ENCODE results near the gene SRP54.

DNA sequence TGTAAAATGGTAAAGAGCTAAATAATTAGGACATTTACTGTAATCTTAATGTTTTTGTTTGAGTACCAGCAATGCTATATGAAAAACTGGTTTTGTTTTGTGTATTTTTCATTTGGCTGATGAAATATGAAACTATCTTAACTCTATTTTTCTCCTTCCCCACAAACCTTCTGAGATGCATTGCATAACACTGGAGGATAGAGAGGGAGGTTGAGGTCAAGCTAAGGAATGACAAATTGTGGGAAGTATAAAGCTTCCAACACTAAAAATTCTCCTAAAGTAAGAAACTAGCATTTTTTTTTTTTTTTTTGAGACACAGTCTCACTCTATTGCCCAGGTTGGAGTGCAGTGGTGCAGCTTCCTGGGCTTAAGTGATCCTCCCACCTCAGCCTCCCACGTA is 31.5 kb upstream of the SRP54 start:
- no peak for TF ChIP-seq JAZF1 (CRISPR knock-in tag; IDR thresholded peaks at IDR 0.05)
- TF ChIP-seq, protein P1, sequence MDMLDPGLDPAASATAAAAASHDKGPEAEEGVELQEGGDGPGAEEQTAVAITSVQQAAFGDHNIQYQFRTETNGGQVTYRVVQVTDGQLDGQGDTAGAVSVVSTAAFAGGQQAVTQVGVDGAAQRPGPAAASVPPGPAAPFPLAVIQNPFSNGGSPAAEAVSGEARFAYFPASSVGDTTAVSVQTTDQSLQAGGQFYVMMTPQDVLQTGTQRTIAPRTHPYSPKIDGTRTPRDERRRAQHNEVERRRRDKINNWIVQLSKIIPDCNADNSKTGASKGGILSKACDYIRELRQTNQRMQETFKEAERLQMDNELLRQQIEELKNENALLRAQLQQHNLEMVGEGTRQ (CRISPR knock-in tag; IDR thresholded peaks at IDR 0.05) = no peak
- TF ChIP-seq, protein P2, sequence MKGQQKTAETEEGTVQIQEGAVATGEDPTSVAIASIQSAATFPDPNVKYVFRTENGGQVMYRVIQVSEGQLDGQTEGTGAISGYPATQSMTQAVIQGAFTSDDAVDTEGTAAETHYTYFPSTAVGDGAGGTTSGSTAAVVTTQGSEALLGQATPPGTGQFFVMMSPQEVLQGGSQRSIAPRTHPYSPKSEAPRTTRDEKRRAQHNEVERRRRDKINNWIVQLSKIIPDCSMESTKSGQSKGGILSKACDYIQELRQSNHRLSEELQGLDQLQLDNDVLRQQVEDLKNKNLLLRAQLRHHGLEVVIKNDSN (CRISPR knock-in tag; IDR thresholded peaks at IDR 0.05) = no peak
- TF ChIP-seq, protein P3, sequence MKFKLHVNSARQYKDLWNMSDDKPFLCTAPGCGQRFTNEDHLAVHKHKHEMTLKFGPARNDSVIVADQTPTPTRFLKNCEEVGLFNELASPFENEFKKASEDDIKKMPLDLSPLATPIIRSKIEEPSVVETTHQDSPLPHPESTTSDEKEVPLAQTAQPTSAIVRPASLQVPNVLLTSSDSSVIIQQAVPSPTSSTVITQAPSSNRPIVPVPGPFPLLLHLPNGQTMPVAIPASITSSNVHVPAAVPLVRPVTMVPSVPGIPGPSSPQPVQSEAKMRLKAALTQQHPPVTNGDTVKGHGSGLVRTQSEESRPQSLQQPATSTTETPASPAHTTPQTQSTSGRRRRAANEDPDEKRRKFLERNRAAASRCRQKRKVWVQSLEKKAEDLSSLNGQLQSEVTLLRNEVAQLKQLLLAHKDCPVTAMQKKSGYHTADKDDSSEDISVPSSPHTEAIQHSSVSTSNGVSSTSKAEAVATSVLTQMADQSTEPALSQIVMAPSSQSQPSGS (CRISPR knock-in tag; IDR thresholded peaks at IDR 0.05; ENCODE audit: borderline replicate concordance, low read depth) = no peak
- TF ChIP-seq, protein P4, sequence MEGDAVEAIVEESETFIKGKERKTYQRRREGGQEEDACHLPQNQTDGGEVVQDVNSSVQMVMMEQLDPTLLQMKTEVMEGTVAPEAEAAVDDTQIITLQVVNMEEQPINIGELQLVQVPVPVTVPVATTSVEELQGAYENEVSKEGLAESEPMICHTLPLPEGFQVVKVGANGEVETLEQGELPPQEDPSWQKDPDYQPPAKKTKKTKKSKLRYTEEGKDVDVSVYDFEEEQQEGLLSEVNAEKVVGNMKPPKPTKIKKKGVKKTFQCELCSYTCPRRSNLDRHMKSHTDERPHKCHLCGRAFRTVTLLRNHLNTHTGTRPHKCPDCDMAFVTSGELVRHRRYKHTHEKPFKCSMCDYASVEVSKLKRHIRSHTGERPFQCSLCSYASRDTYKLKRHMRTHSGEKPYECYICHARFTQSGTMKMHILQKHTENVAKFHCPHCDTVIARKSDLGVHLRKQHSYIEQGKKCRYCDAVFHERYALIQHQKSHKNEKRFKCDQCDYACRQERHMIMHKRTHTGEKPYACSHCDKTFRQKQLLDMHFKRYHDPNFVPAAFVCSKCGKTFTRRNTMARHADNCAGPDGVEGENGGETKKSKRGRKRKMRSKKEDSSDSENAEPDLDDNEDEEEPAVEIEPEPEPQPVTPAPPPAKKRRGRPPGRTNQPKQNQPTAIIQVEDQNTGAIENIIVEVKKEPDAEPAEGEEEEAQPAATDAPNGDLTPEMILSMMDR (IDR thresholded peaks at IDR 0.05) = no peak
- no peak for TF ChIP-seq HMGA2 (CRISPR knock-in tag; IDR thresholded peaks at IDR 0.05)
- TF ChIP-seq, protein P5, sequence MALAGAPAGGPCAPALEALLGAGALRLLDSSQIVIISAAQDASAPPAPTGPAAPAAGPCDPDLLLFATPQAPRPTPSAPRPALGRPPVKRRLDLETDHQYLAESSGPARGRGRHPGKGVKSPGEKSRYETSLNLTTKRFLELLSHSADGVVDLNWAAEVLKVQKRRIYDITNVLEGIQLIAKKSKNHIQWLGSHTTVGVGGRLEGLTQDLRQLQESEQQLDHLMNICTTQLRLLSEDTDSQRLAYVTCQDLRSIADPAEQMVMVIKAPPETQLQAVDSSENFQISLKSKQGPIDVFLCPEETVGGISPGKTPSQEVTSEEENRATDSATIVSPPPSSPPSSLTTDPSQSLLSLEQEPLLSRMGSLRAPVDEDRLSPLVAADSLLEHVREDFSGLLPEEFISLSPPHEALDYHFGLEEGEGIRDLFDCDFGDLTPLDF (CRISPR knock-in tag; IDR thresholded peaks at IDR 0.05) = no peak
- TF ChIP-seq, protein P6, sequence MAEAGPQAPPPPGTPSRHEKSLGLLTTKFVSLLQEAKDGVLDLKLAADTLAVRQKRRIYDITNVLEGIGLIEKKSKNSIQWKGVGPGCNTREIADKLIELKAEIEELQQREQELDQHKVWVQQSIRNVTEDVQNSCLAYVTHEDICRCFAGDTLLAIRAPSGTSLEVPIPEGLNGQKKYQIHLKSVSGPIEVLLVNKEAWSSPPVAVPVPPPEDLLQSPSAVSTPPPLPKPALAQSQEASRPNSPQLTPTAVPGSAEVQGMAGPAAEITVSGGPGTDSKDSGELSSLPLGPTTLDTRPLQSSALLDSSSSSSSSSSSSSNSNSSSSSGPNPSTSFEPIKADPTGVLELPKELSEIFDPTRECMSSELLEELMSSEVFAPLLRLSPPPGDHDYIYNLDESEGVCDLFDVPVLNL (CRISPR knock-in tag; IDR thresholded peaks at IDR 0.05; ENCODE audit: borderline replicate concordance, low read depth) = no peak
- TF ChIP-seq, protein P7, sequence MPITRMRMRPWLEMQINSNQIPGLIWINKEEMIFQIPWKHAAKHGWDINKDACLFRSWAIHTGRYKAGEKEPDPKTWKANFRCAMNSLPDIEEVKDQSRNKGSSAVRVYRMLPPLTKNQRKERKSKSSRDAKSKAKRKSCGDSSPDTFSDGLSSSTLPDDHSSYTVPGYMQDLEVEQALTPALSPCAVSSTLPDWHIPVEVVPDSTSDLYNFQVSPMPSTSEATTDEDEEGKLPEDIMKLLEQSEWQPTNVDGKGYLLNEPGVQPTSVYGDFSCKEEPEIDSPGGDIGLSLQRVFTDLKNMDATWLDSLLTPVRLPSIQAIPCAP (CRISPR knock-in tag; IDR thresholded peaks at IDR 0.05) = no peak
- TF ChIP-seq, protein P8, sequence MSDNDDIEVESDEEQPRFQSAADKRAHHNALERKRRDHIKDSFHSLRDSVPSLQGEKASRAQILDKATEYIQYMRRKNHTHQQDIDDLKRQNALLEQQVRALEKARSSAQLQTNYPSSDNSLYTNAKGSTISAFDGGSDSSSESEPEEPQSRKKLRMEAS (CRISPR knock-in tag; IDR thresholded peaks at IDR 0.05) = no peak
